AG04450 (cell line): Measurements from ENCODE around the gene ENTREP3. TPM values are rescaled to one million over a fixed set of nuclear protein-coding genes. Genes with fewer than 3 reads are reported as not detected.

ENCODE experiments used
- CTCF ChIA-PET: fragments of 300-600, 350-600 bp; formaldehyde crosslinking; extraction: SDS; loops from one replicate; lab custom pipeline; 2022; ENCODE audit warnings: antibody characterized with exemption, inconsistent platforms; lab: Charles Lee
- POLR2A ChIA-PET: fragments of 350-600 bp; formaldehyde crosslinking; extraction: SDS; loops from one replicate; lab custom pipeline; 2021; ENCODE audit warnings: antibody characterized with exemption, inconsistent platforms; lab: Yijun Ruan, JAX
- DNase-seq: peaks from one replicate; pipeline ENCODE4 v3.0.0-alpha.2; 2011; ENCODE audit warnings: low read depth, low spot score
- H3K27ac ChIP-seq: one replicate; pipeline ENCODE4 v1.5.1; 2012; ENCODE audit warnings: low read depth, low read length, control low read depth
- H3K27me3 ChIP-seq: one replicate; pipeline ENCODE4 v1.6.0; 2012; ENCODE audit warnings: low read length; ENCODE audit not compliant: control insufficient read depth, insufficient read depth
- H3K4me3 ChIP-seq: 2 replicates; pipeline ENCODE4 v1.5.1; 2011; ENCODE audit warnings: mild to moderate bottlenecking, low read depth, low read length, control low read depth
- H3K9me3 ChIP-seq: 2 replicates; pipeline ENCODE4 v1.5.1; 2012; ENCODE audit warnings: low read length; ENCODE audit not compliant: control insufficient read depth, insufficient read depth
- polyA plus RNA-seq: library from polyadenylated mRNA; depleted of rRNA; stranded (reverse); fragments of >200 nt; gene quantifications from 2 replicates; pipeline ENCODE4 v1.2.3, GENCODE V29; 2011
- TF ChIP-seq, protein P1 (sequence below): IDR thresholded peaks from 2 replicates; pipeline ENCODE4 v1.5.1; 2011; ENCODE audit warnings: low read depth, low read length, control low read depth, inconsistent platforms

Gene ENTREP3
- polyA plus RNA-seq, 1 experiment = 10.2 TPM

DNA sequence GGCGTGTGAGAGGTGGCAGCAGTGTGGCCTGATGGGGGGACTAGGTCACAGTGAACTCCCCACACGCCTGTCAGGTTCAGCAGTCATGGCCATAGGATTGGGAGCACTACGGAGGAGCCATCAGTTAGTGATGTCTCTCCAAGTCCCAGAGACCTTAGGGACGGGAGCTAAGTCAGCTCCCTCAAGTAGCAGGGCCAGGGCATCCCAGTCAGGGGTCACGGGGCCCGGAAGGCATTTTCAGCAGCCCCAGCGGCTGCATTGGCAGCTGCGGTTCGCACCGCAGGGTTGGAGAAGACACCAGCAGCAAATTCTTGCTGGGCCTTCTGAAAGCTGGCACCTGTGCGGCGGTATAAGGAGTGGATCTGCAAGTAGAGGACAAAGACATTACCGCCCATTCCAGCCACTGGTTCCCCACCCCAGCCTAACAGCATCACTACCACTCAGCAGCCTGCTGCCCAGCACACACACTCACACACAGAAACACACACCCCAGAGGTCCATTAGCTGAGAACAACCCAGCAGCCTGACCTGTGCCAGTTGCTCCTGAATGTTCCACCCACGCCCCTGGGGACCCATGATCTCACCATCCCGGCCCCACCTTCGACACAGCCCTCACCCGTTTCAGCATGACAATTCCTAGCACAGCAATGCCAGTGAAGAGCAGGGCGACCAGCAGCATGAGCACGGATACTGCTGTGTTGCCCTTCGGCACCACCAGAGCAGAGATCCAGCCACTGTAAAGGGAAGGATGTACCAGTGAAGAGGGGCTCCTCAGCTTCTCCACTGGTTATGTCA is 972 bp upstream of the ENTREP3 start:
- no peak for DNase-seq
- peak overlapping the region; percentile 77 for H3K4me3 ChIP-seq
- ChIA-PET POLR2A (interaction anchor here (1.0 to 1.1 kb wide), 2 partner anchors 17 to 21 kb away, joined by 3 to 11 read pairs; partner anchors contain the start of genes CLK2 and HCN3), CTCF (interaction anchor here (0.5 to 1.5 kb wide), 4 partner anchors 9 to 392 kb away, joined by 3 to 5 read pairs (median 3); no protein-coding TSS in a partner anchor)
- H3K27ac ChIP-seq = peak overlapping the region; percentile 86
- TF ChIP-seq, protein P1, sequence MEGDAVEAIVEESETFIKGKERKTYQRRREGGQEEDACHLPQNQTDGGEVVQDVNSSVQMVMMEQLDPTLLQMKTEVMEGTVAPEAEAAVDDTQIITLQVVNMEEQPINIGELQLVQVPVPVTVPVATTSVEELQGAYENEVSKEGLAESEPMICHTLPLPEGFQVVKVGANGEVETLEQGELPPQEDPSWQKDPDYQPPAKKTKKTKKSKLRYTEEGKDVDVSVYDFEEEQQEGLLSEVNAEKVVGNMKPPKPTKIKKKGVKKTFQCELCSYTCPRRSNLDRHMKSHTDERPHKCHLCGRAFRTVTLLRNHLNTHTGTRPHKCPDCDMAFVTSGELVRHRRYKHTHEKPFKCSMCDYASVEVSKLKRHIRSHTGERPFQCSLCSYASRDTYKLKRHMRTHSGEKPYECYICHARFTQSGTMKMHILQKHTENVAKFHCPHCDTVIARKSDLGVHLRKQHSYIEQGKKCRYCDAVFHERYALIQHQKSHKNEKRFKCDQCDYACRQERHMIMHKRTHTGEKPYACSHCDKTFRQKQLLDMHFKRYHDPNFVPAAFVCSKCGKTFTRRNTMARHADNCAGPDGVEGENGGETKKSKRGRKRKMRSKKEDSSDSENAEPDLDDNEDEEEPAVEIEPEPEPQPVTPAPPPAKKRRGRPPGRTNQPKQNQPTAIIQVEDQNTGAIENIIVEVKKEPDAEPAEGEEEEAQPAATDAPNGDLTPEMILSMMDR = no peak
- no peaks in the 10 kb centered on the region for H3K27me3 ChIP-seq
- no peaks in the 10 kb centered on the region; the same call in 1 of the 2 replicates for H3K9me3 ChIP-seq

- no peak for DNase-seq
- Histone ChIP-seq H3K4me3 (peak overlapping the region; percentile 77), H3K9me3 (no peaks in the 10 kb centered on the region; the same call in 1 of the 2 replicates), H3K27me3 (no peaks in the 10 kb centered on the region), H3K27ac (no peak overlapping the region)
- POLR2A ChIA-PET = interaction anchor here (0.9 to 1.0 kb wide), 2 partner anchors 27 to 30 kb away, joined by 3 read pairs; no protein-coding TSS in a partner anchor
- TF ChIP-seq, protein P1 = no peak
- CTCF ChIA-PET = interaction anchor here (1.4 to 1.5 kb wide), 2 partner anchors 8 to 22 kb away, joined by 3 to 5 read pairs; no protein-coding TSS in a partner anchor
Measured at GRCh38 chr1:155254714-155255242, 505 bp downstream of the ENTREP3 start.

DNA sequence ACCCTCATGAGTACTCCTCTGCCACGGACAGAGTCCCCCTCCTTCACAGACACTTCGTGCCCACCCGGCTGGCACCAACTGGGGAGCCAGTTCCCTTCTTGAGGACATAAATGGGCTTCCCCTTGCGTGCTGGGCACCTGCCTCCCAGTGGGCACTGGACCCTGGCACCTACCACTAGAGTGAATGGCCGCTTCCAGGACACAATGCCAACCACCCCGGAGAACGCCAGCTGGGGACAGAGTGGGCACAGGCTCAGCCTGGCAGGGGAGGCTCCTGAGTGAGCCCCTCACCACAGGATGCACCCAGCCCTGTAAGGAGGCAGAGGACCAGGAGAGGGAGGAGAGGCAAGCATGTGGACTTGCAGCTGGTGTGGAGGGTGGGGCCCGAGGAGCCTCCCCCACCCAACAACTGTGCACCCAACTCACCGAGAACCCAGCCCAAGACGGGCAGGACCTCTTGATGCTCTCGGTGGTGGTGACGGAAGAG is 1.0 kb downstream of the ENTREP3 start:
- no peak for DNase-seq

DNA sequence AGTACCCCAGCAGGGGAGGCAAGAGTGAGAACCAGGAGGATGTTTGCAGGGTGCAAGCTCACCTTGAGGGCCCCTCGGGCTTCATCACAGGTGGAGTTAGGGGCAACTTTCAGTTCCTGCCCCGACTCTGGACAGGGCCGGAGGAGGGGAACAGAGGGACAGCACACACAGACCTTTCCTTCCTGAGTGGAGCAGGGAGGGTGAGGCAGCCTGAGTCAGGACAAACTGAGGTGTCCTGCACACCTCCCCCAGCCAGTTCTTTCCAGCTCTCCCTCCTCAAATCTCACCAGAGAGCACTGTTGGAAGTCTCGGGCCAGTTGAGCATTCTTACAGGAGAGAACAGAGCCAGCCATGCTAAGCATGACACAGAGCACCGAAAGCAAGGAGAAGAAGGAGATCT is 1.5 kb downstream of the ENTREP3 start:
- Histone ChIP-seq H3K9me3 (no peaks in the 10 kb centered on the region; the same call in 1 of the 2 replicates), H3K27me3 (no peaks in the 10 kb centered on the region)

More for the DNA sequence above, 1.0 kb downstream of the ENTREP3 start:
- ChIA-PET CTCF (interaction anchor here (0.6 kb wide), 1 partner anchor 337 kb away, joined by 3 read pairs; no protein-coding TSS in a partner anchor), POLR2A (interaction anchor here (1.0 kb wide), 1 partner anchor 30 kb away, joined by 3 read pairs; no protein-coding TSS in a partner anchor)
- H3K27ac ChIP-seq = no peak overlapping the region
- no peaks in the 10 kb centered on the region; the same call in 1 of the 2 replicates for H3K9me3 ChIP-seq
- H3K27me3 ChIP-seq = no peaks in the 10 kb centered on the region
- peak overlapping the region; percentile 77 for H3K4me3 ChIP-seq
- TF ChIP-seq, protein P1 = no peak

More for the DNA sequence above, 1.5 kb downstream of the ENTREP3 start:
- Histone ChIP-seq H3K4me3 (peak overlapping the region; percentile 77), H3K27ac (no peak overlapping the region)
- POLR2A ChIA-PET = interaction anchor here (0.5 kb wide), 1 partner anchor 55 kb away, joined by 4 read pairs; no protein-coding TSS in a partner anchor
- TF ChIP-seq, protein P1 = no peak
- CTCF ChIA-PET = interaction anchor here (0.6 to 1.2 kb wide), 3 partner anchors 23 to 338 kb away, joined by 3 read pairs; partner anchors contain the start of gene KRTCAP2
- DNase-seq = no peak
